ENCODE results near the gene SOSTDC1. TPM values are rescaled to one million over a fixed set of nuclear protein-coding genes. Genes with fewer than 3 reads are reported as not detected.

Gene SOSTDC1
- total RNA-seq, 1 donor: not detected

- Histone ChIP-seq H3K9me3 (ENCODE audit: low read depth, low read length) (no peaks in the 10 kb centered on the region), H3K4me1 (ENCODE audit: insufficient read depth, low read length) (no peaks in the 10 kb centered on the region), H3K4me3 (ENCODE audit: insufficient read depth, low read length) (no peak overlapping the region), H3K27ac (ENCODE audit: low read depth, low read length) (no peak overlapping the region), H3K27me3 (ENCODE audit: insufficient read depth, low read length) (no peaks in the 10 kb centered on the region), H3K36me3 (ENCODE audit: insufficient read depth, low read length) (no peaks in the 10 kb centered on the region), H2AFZ (ENCODE audit: low read length) (no peak overlapping the region), H3K4me2 (ENCODE audit: insufficient read depth, low read length) (no peak overlapping the region), H4K20me1 (ENCODE audit: insufficient read depth, low read length) (no peaks in the 10 kb centered on the region), H3K79me2 (ENCODE audit: insufficient read depth, low read length) (no peaks in the 10 kb centered on the region)
- no peak for TF ChIP-seq CTCF (IDR thresholded peaks at IDR 0.05; ENCODE audit: extremely low read depth, low read depth, low read length)
- DNase-seq (ENCODE audit: insufficient read length, low spot score, missing footprints): no peak
These were observed 14.1 kb upstream of the SOSTDC1 start for GRCh38 chr7:16479591-16479990.

- TF ChIP-seq CTCF (IDR thresholded peaks at IDR 0.05; ENCODE audit: extremely low read depth, low read depth, low read length): no peak
- Histone ChIP-seq H3K27ac (ENCODE audit: low read depth, low read length) (no peak overlapping the region), H3K79me2 (ENCODE audit: insufficient read depth, low read length) (no peaks in the 10 kb centered on the region), H2AFZ (ENCODE audit: low read length) (no peak overlapping the region), H3K4me1 (ENCODE audit: insufficient read depth, low read length) (no peaks in the 10 kb centered on the region), H3K36me3 (ENCODE audit: insufficient read depth, low read length) (no peaks in the 10 kb centered on the region), H3K4me2 (ENCODE audit: insufficient read depth, low read length) (no peak overlapping the region), H3K27me3 (ENCODE audit: insufficient read depth, low read length) (no peaks in the 10 kb centered on the region), H4K20me1 (ENCODE audit: insufficient read depth, low read length) (no peaks in the 10 kb centered on the region), H3K9me3 (ENCODE audit: low read depth, low read length) (no peaks in the 10 kb centered on the region), H3K4me3 (ENCODE audit: insufficient read depth, low read length) (no peak overlapping the region)
- DNase-seq (ENCODE audit: insufficient read length, low spot score, missing footprints): peak; percentile 11
These were observed 13.6 kb upstream of the SOSTDC1 start for GRCh38 chr7:16479161-16479560.

- no peak overlapping the region for H3K4me3 ChIP-seq (ENCODE audit: insufficient read depth, low read length)
- DNase-seq (ENCODE audit: insufficient read length, low spot score, missing footprints): no peak
- no peaks in the 10 kb centered on the region for H3K36me3 ChIP-seq (ENCODE audit: insufficient read depth, low read length)
- H3K9me3 ChIP-seq (ENCODE audit: low read depth, low read length): no peaks in the 10 kb centered on the region
- H3K4me1 ChIP-seq (ENCODE audit: insufficient read depth, low read length): no peaks in the 10 kb centered on the region
- no peaks in the 10 kb centered on the region for H3K79me2 ChIP-seq (ENCODE audit: insufficient read depth, low read length)
- no peak overlapping the region for H3K27ac ChIP-seq (ENCODE audit: low read depth, low read length)
- peaks cover 5% of the 10 kb centered on the region for H3K27me3 ChIP-seq (ENCODE audit: insufficient read depth, low read length)
- TF ChIP-seq CTCF (IDR thresholded peaks at IDR 0.05; ENCODE audit: extremely low read depth, low read depth, low read length): no peak
- H3K4me2 ChIP-seq (ENCODE audit: insufficient read depth, low read length): no peak overlapping the region
- H2AFZ ChIP-seq (ENCODE audit: low read length): no peak overlapping the region
- H4K20me1 ChIP-seq (ENCODE audit: insufficient read depth, low read length): no peaks in the 10 kb centered on the region
These were observed 6.4 kb upstream of the SOSTDC1 start for GRCh38 chr7:16471933-16472332.

GRCh38 chr7:16463949-16464715 is 1.4 kb downstream of the SOSTDC1 start:
- H3K4me2 ChIP-seq (ENCODE audit: insufficient read depth, low read length): no peak overlapping the region
- TF ChIP-seq CTCF (IDR thresholded peaks at IDR 0.05; ENCODE audit: extremely low read depth, low read depth, low read length): no peak
- H3K4me1 ChIP-seq (ENCODE audit: insufficient read depth, low read length): peaks cover 2% of the 10 kb centered on the region
- H3K79me2 ChIP-seq (ENCODE audit: insufficient read depth, low read length): no peaks in the 10 kb centered on the region
- no peak overlapping the region for H3K27ac ChIP-seq (ENCODE audit: low read depth, low read length)
- H3K9me3 ChIP-seq (ENCODE audit: low read depth, low read length): no peaks in the 10 kb centered on the region
- no peak for DNase-seq (ENCODE audit: insufficient read length, low spot score, missing footprints)
- H3K4me3 ChIP-seq (ENCODE audit: insufficient read depth, low read length): no peak overlapping the region
- no peak overlapping the region for H2AFZ ChIP-seq (ENCODE audit: low read length)
- no peaks in the 10 kb centered on the region for H3K36me3 ChIP-seq (ENCODE audit: insufficient read depth, low read length)
- peaks cover 43% of the 10 kb centered on the region for H3K27me3 ChIP-seq (ENCODE audit: insufficient read depth, low read length)
- no peaks in the 10 kb centered on the region for H4K20me1 ChIP-seq (ENCODE audit: insufficient read depth, low read length)
